NCI-H1436 treated with DMSO at 0.1 percent for 48 hours (cell line): ENCODE data around the gene DNM3.
"Not testable (repeated sequence)": the region's sequence is repeated elsewhere in the genome, so short reads cannot be mapped to it uniquely, and the experiment has no call there.

Source experiments
- DNase-seq: peaks from one replicate; lab custom pipeline; 2025; lab: John Stamatoyannopoulos, UW

DNM3 gene

DNA sequence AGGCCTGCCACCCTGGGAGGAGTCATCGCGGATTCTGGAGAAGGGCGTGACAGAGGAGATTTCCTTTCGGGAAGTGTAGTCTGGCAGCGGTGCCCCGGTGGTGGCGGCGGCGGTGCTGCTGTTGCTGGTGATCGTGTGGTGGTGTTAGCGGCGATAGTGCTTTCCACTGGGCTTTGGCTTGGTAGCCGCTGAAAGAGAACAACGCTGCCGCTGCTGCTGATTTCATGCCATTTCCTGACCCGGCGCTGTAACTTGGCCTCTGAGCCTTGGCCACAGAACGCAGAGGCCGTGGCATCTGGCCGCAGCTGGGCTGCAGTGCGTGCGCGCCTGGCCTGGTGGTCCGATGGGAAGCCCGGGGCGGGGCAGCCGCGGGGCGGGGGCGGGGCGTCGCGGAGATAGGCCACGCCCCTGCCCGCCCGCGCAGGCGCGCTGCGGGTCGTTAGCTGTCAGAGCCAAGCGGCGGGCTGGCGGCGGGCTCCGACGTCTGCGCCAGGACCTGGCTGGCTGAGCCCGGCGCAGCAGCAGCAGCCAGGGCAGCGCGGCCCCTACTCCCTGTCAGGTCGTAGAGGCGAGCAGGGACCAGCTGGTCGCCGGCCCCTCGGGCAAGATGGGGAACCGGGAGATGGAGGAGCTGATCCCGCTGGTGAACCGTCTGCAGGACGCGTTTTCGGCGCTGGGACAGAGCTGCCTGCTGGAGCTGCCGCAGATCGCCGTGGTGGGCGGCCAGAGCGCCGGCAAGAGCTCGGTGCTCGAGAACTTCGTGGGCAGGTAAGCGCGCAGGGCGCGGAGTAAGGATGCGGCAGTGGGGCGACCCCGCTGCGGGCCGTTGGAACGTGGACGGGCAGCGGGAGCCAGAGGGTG, at the start of gene DNM3:
DNM3 (plus strand) TSS at position 449 of the 861 bp plus-strand sequence; CDS start at position 608, 159 bp downstream.
- DNase-seq, result no peak

- no peak for DNase-seq
These were observed 48.5 kb upstream of the DNM3 start for GRCh38 chr1:171792656-171793369.

DNA sequence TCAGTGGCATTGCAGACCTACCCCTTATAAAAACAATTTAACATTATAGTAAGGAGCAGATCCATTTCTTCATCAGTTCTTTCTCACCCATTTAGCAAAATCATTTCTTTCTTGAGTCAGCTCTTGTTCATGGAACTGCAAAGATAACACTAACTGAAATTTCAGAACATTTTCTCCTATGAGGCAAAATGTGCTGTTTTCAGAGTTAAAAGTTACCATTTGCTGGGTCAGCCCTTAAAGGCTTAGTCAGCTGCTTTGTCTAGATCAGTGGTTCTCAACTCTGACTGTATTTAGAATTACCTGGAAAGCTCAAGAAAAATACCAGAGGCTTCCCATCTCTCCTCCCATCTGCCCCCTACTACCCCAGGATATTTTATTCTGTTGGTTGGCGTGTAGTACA, 47.7 kb upstream of the DNM3 start:
- no peak for DNase-seq

GRCh38 chr1:171794085-171794484, 47.2 kb upstream of the DNM3 start:
- DNase-seq, result no peak

DNA sequence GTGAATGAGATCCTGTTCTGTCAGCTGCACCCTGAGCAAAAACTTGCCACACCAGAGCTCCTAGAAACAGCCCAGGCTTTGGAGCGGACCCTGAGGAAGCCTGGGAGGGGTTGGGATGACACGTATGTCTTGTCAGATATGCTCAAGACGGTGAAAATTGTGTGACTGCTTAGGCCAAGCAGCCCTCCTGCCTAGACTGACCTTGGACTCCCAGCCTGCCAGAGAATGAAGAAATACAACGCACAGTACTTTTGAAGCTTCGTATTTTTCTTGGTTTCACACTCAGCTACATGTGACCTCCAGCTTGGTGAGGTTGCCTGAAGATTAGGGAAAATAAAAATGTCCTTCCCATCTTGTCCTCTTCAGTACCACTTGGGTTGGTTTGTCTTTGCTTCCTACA, 44.7 kb upstream of the DNM3 start:
- no peak for DNase-seq

DNA sequence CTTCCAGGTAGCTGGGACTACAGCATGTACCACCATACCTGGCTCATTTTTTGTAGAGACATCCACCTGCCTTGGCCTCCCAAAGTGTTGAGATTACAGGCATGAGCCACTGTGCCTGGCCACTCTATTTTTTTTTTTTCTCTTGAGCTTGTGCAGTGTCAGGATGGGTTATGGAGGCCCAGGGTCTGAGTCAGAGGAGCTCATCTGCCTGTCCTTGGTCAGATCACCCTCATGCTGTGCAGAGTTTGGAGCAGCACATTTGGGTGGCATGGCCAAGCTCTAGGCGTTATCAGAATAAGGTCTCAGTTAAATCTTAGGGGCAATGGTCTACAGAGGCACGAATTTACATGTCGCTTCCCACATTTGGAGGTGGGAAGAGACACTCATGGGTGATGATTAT, 43.0 kb upstream of the DNM3 start:
- no peak for DNase-seq

DNA sequence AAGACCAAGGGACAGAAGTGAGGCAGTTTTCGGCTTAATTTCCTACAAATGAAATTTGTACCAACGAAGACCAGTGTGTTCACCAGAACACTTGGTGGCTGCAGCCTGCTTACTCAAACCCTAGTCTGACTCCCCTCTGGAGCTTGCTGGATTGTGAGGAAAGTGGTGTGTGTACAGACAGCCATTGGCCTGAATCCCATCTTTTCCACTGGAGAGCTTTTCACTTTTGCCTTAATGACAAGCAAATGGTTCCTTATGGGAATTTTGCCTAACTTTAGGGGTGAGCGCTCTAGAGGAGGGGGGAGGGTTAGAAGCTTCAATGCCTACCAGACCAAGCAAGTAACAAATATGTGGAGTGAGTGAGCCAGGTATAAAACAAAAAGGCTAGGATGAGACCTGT, 42.5 kb upstream of the DNM3 start:
- no peak for DNase-seq

DNA sequence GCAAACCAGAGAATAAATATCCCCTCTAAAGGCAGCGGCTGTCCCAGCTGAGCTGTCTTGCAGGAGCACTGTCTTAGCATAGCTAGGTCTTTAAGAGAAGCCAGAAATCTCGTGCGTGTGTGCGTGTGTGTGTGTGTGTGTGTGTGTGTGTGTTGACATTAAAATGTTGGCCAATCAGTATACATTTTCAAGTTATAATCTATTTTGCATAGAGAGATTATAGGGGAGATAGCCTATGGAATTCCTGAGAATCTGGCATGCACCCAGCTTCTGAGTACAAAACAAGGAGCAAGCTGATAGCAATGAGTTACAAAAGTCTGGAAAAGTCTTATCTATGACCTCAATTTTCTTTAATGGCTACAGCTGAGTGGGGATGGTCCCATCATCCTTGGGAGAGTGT, 42.1 kb upstream of the DNM3 start:
- no peak for DNase-seq

GRCh38 chr1:171799698-171800097, 41.6 kb upstream of the DNM3 start:
- DNase-seq, result not testable (repeated sequence)

GRCh38 chr1:171800342-171800741, 41.0 kb upstream of the DNM3 start:
- no peak for DNase-seq

- DNase-seq, result no peak
These were observed 40.4 kb upstream of the DNM3 start for GRCh38 chr1:171800851-171801250.

GRCh38 chr1:171801487-171801891, 39.8 kb upstream of the DNM3 start:
- DNase-seq, result no peak

GRCh38 chr1:171802207-171802606, 39.1 kb upstream of the DNM3 start:
- DNase-seq, result no peak

GRCh38 chr1:171803045-171803444, 38.3 kb upstream of the DNM3 start:
- DNase-seq, result no peak

GRCh38 chr1:171803461-171804022, 37.8 kb upstream of the DNM3 start:
- DNase-seq, result no peak

- DNase-seq, result no peak
These were observed 35.7 kb upstream of the DNM3 start for GRCh38 chr1:171805395-171806115.

GRCh38 chr1:171807556-171807955, 33.7 kb upstream of the DNM3 start:
- no peak for DNase-seq

DNA sequence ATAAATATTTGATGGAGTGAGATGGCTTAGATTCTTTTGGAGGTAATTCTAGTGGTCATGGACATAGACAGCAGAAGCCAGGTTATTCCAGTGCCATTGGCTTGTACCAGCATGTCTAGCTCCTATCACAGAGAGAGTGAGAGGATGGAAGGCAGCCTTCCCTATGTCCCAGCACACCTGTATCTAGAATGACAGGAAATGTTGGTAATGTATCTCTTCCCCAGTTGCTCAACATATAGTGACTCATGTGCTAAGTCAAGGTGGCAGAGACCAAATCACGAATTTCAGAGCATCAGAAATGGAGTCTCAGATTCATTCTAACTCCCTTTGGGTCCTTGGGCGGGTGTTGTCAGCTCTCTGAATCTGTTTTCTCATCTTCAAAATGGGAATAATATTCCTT, 31.5 kb upstream of the DNM3 start:
- DNase-seq, result no peak

DNA sequence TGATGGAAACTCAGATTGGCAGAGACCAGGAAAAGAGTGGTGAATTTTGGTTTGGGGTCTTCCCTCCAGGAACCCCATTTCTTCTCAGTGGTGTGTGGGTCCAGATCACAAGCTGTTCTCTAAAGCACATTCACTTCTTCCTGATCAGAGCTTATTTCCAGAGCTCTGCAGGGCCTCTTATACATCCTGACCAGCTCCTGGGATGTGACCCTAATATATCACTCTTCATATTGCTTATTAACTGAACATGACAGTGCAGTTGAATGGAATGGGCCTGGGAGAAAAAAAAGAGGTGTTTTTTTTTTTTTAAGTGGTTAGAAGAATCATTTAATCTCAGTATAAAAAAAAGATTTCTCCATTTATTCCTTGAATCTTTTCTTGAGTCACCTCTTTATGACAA, 29.6 kb upstream of the DNM3 start:
- no peak for DNase-seq

- DNase-seq, result no peak
These were observed 26.6 kb upstream of the DNM3 start for GRCh38 chr1:171814692-171815091.

DNA sequence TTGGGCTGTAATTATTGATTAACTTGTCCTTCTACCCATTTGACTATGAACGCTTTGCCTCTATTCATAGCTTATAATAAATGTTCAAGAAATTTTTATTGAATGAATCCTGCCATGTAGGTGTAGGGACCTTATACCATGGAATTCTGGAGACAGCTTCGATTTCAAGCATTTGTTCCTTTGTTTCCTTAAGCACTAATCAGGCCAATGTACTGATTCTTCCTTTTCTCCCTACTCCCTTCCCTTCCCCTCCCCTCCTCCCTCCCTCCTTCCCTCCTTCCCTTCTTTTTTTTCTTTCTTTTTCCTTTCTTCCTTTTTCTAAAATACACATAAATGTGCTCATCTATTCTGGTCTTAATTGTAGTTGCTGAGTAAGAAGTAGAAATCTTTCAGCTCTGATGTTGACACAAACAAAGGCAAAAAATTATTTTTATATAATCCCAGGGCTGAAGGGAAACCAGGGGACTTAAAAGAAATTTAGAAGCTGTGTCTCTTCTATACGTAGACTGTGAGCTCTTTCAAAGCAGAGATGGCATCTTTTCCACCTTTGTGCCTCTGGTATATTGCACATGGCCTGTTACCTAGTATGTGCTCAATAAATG, 24.9 kb upstream of the DNM3 start:
- DNase-seq, result no peak
